Testis (tissue), 2 donors: ENCODE results near the gene PRKAR2A.
"Not testable (repeated sequence)": the region's sequence is repeated elsewhere in the genome, so short reads cannot be mapped to it uniquely, and the experiment has no call there.

ENCODE experiments used
- POLR2A ChIP-seq: fragments of 450-650 bp; IDR thresholded peaks from one replicate; pipeline ENCODE4 v1.6.1; 2017; ENCODE audit warnings: antibody characterized with exemption, mild to moderate bottlenecking, moderate library complexity
- TF ChIP-seq, protein P1 (sequence below), 3 experiments: fragments of 450-650 bp in 2 of 3; fragments of 200-600 bp in 1 of 3; sonication (generic) in 1 of 3; IDR thresholded peaks; one replicate each; pipeline ENCODE4 v1.5.1; 2016 to 2019; ENCODE audit warnings: antibody characterized with exemption in 3 of 3, mild to moderate bottlenecking in 2 of 3, moderate library complexity in 1 of 3

- TF ChIP-seq, protein P1, sequence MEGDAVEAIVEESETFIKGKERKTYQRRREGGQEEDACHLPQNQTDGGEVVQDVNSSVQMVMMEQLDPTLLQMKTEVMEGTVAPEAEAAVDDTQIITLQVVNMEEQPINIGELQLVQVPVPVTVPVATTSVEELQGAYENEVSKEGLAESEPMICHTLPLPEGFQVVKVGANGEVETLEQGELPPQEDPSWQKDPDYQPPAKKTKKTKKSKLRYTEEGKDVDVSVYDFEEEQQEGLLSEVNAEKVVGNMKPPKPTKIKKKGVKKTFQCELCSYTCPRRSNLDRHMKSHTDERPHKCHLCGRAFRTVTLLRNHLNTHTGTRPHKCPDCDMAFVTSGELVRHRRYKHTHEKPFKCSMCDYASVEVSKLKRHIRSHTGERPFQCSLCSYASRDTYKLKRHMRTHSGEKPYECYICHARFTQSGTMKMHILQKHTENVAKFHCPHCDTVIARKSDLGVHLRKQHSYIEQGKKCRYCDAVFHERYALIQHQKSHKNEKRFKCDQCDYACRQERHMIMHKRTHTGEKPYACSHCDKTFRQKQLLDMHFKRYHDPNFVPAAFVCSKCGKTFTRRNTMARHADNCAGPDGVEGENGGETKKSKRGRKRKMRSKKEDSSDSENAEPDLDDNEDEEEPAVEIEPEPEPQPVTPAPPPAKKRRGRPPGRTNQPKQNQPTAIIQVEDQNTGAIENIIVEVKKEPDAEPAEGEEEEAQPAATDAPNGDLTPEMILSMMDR (IDR thresholded peaks at IDR 0.05), result not testable (repeated sequence)
- not testable (repeated sequence) for TF ChIP-seq POLR2A
These were observed 122.4 kb downstream of the PRKAR2A start for GRCh38 chr3:48725185-48725855.
